SW 1271 (cell line): ENCODE results near the gene MECP2.

ENCODE experiments used
- DNase-seq, 2 experiments: peaks; one replicate each; lab custom pipeline; 2025; lab: John Stamatoyannopoulos, UW

MECP2 gene

GRCh38 chrX:154033848-154034247 is 63.7 kb downstream of the MECP2 start:
- no peak for DNase-seq

GRCh38 chrX:154032653-154033052 is 64.9 kb downstream of the MECP2 start:
- no peak for DNase-seq

GRCh38 chrX:154032160-154032559 is 65.4 kb downstream of the MECP2 start:
- DNase-seq: no peak

- DNase-seq: no peak
Measured at GRCh38 chrX:154030715-154031305, 66.7 kb downstream of the MECP2 start.

GRCh38 chrX:154030266-154030665 is 67.3 kb downstream of the MECP2 start:
- DNase-seq: no peak

GRCh38 chrX:154029439-154029838 is 68.1 kb downstream of the MECP2 start:
- no peak for DNase-seq

GRCh38 chrX:154028502-154029184 is 68.9 kb downstream of the MECP2 start:
- no peak for DNase-seq

- no peak for DNase-seq
Measured at GRCh38 chrX:154027986-154028385, 69.5 kb downstream of the MECP2 start.

GRCh38 chrX:154027022-154027402 is 70.5 kb downstream of the MECP2 start:
- no peak for DNase-seq

GRCh38 chrX:154026136-154027021 is 71.1 kb downstream of the MECP2 start:
- DNase-seq: no peak

- DNase-seq: no peak
Measured at GRCh38 chrX:154025230-154025629, 72.3 kb downstream of the MECP2 start.

- no peak for DNase-seq
Measured at GRCh38 chrX:154024271-154024670, 73.2 kb downstream of the MECP2 start.

- DNase-seq: no peak
Measured at GRCh38 chrX:154023276-154024000, 74.1 kb downstream of the MECP2 start.

GRCh38 chrX:154022108-154022507 is 75.4 kb downstream of the MECP2 start:
- DNase-seq: no peak

GRCh38 chrX:154021131-154021611 is 76.3 kb downstream of the MECP2 start:
- no peak for DNase-seq

- DNase-seq: no peak
Measured at GRCh38 chrX:154020536-154021115, 76.9 kb downstream of the MECP2 start.

- peak in 1 of 2 experiments; percentile 14 for DNase-seq
Measured at GRCh38 chrX:154019633-154020528, 77.6 kb downstream of the MECP2 start, which contains the start of gene IRAK1. Gene IRAK1 (minus strand): TSS chrX:154019902. CDS start chrX:154019812, 90 bp downstream.

GRCh38 chrX:154019061-154019621 is 78.4 kb downstream of the MECP2 start:
- no peak for DNase-seq

GRCh38 chrX:154018518-154019060 is 78.9 kb downstream of the MECP2 start:
- no peak for DNase-seq
